ENCODE results near the gene PAEP.
"Not testable (repeated sequence)": the region's sequence is repeated elsewhere in the genome, so short reads cannot be mapped to it uniquely, and the experiment has no call there.

PAEP gene

GRCh38 chr9:135561391-135562234 lies at the start of gene PAEP:
Gene PAEP, plus strand, starts transcription at chr9:135561756.
- DNase-seq = no peak

DNA sequence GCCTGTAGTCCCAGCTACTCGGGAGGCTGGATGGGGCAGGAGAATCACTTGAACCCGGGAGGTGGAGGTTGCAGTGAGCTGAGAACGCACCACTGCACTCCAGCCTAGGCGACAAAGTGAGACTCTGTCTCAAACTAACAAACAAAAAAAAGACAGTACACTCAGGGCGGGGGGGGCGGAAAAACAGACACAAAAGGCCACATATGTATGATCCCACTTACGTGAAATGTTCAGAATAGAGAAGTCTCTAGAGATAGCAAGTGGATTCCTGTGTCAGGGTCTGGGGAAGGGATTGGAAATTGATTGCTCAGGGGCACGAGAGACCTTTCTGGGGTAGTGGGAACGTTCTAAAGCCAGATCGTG lies 49.3 kb upstream of the PAEP start:
- no peak for DNase-seq

GRCh38 chr9:135512904-135513303 lies 48.7 kb upstream of the PAEP start:
- DNase-seq = no peak

- no peak for DNase-seq
Measured at GRCh38 chr9:135513351-135513846, 48.2 kb upstream of the PAEP start.

DNA sequence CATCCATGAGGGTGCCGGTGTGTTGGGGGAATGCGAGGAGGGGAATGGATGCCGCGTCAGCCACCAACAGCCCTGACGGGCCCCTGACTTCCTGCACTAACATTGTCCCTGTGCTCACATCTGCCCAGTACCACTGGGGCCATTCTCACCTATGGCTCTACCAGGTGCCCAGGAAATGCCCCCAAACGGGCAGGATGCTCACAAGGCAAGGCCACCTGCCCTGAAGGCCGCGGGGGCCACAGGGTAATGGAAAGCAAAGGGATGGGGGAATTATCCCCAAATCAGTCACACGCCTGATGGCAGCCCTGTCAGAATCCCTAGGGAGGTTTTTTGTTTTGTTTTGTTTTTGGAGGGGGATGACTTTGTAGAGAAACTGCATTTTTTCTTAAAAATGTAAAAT lies 47.6 kb upstream of the PAEP start:
- not testable (repeated sequence) for DNase-seq

DNA sequence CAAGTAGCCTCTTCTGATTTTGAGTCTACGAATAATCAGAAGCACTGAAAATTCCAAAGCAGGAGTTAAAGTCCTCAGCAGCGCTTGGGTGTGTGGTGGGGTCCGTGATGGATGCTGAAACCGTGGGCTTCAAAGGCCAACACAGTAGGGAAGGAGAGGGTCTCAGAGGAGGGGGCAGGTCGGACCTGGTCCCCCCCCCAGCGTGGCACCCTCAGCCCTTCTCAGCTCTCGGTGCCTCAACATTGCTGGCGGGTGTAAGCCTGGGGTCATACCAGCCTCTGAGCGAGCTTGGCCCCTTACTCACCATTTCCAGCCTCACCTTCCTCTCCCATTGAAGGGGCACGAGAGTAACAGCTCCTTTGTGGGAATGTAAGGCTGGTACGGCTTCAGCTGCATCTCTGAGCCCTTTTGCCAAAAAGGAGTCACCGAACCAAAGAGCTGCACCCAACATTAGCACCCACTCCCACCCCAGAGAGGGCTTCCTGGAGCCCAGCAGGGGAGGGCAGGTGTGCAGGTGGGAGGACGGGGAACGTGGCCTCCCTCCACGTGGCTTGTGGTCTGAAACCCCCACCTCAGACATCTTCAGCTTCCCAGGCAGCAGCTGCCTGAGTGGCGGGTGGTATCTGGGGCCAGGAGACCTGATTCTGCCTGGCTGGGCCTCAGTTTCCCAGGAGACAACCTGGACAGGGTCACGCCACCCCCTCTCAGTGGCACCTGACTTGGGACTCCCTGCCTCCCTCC lies 47.0 kb upstream of the PAEP start:
- no peak for DNase-seq

- no peak for DNase-seq
Measured at GRCh38 chr9:135515083-135515951, 46.2 kb upstream of the PAEP start.

DNA sequence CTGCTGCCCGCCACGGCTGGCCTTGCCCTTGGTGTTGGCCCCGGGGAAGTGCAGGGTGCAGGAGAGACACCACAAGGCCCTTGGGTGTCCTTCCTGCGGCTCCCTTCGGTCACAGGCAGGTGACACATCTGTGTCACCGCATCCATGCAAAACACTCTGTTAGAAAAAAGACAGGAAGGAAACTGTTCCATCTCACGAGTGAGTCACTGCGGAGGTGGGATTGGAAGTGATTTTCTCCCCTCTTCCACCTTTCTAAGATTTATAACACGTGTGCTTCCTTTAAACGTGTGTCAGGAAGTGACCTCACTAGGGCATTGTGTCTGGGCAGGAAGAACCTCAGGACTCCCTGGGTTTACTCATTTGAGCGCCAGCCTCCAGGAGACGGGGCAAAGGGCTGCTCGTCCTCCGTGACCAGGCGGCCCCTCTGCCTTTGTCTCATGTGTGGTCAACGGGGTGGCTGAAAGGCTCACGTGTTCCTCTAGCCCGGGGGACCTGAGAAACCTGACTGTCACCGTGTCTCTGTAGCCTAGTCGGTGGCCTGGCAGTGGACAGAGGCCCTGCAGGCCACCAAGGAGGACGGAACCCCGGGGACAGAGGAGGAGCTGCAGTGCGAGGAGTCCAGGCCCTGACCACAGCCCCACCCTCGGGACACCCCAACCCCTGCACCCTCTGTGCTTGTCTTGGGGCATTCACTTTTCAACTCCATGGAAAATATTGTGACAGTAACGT lies 45.3 kb upstream of the PAEP start:
- DNase-seq = no peak

DNA sequence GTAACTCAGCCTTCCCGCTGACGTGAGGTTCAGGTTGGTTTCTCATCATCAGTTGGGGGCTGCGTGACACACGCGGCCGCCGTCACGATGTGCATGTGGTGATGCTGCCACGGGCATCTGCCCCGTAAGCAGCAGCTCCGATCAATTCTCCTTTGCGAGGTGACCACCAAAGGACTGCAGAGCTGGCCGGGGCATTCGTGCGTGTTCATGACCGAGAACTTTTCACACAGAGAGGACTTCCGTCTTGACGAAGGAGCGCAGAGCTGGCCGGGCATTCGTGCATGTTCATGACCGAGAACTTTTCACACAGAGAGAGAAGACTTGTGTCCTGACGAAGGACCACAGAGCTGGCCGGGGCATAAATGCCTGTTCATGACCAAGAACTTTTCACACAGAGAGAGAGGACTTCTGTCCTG lies 44.1 kb upstream of the PAEP start:
- DNase-seq = no peak

- no peak for DNase-seq
Measured at GRCh38 chr9:135519179-135519971, 42.2 kb upstream of the PAEP start.

- no peak for DNase-seq
Measured at GRCh38 chr9:135520916-135521607, 40.5 kb upstream of the PAEP start, which contains the start of gene LCN1. Gene LCN1, plus strand, starts transcription at chr9:135521440. Its CDS starts 58 bp downstream, at chr9:135521498.

GRCh38 chr9:135521608-135522095 lies 39.9 kb upstream of the PAEP start:
- DNase-seq = no peak

DNA sequence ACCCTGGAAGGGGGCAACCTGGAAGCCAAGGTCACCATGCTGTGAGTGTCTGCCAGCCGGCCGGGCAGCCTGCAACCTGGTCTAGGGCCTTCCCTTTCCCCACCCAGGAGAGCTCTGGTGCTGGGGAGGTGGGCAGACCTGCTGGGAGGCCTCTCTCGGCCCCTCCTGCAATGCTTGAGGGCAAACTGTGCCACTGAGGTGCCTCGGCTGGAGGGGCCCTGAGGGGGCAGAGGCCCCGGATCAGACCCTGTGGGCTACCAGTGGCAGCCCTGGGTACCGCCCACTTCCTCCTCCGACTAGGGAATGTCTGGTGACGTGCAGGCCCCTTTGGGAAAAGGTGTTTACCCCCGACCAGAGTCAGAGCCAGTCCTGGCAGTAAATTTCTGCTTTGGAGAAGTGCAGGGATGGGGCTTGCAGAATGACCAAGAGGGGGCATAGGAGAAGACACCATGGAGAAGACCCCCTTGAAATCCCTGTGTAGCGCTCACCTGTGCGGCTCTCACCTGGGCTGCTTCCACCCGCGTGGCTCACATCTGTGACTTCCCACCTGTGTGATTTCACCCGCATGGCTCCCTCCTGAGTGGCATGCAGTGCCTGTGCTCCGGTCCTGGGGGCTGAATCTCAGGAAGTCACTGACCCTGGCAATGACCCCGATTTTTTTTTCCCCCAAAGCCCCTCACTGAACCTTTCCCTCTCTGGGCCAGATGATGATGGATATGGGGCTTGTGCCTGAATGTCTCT lies 39.2 kb upstream of the PAEP start:
- no peak for DNase-seq

DNA sequence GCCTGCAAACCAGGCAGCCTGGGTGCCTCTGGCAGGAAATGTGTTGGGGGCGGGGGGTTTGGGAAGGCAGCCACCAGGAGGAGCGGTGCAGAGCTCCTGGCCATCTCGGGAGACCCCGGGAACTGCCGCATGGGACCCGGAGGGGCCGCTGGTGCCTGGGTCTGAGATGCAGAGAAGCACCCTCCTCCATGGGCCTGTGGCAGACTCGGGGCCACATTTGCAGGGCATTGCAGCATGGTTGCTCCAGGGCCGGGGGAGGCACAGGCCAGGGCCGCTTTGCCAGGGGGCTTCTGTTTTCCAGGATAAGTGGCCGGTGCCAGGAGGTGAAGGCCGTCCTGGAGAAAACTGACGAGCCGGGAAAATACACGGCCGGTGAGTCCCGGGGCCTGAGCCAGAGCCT lies 38.6 kb upstream of the PAEP start:
- no peak for DNase-seq

GRCh38 chr9:135523521-135524129 lies 37.9 kb upstream of the PAEP start:
- no peak for DNase-seq

DNA sequence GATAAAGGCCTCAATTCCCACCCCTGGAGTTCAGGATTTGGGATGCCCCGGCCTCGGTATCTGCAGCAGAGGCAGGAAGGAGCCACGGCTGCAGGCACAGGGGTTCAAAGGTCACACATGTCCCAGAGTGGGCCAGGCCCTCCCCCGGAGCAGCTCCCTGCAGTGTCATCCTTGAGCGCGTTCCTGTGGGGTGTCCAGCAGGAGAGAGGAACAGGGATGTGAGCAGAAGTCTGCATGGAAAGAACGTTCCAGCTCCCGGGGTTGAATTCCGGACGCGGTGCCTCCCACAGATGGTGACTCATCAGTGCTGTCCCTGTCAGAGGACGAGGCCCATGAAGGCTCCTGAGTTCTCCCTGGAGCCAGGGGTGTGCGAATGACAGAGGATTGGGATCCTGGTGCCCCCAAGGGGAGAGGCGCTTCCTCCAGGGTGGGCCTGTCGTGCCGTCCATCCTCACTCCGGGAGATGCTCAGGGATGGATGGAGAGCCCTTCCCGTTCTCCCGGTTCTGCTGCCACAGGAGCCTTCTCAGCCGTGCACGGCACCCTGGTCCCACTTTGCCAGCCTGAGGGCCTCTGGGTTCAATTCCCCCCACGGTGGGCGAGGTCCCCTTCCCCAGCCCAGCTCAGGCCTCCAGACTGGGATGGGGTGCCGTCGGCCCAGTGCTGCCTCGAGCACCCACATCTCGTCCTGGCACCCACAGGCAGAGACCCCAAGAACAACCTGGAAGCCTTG lies 37.3 kb upstream of the PAEP start:
- DNase-seq = no peak

DNA sequence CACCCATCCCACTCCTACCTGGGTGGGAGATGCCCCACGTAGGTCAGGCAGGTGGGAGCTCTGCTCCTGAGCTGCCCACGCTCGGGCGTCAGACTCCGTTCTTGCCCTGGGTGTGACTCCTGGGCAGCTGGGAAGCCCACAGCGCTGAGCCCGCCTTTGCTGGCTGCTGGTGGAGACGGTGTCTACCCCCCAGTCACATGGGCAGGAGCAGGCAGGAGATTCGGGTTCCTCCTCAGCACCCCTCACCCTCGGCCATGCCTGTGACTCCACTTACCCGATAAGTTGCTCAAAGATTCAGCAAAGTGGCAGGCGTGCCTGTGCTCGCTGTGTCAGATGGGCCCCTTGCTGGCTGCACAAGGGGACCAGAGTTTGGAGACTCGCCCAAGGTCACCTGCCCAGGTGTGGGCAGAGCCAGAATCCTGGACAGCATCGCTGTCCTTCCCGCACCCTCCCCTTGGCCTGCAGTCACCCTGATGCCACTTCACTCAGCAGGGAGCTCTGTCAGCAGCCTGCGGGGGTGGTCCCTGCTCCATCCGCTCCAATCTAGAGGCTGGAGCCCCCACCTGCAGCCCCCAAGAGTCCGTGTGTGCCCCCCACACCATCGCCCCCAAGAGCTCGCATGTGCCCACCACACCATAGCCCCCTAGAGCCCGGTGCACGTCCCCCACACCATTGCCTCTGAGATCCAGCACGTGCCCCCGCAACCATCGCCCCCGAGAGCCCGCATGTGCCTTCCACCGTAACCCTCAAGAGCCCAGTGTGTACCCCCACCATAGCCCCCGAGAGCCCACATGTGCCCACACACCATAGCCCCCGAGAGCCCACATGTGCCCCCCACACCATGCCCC lies 36.1 kb upstream of the PAEP start:
- DNase-seq = no peak
